GM19468 (cell line): ENCODE results near the gene KCTD16.

Experiments
- ATAC-seq: cut with Tn5 transposase; IDR thresholded peaks from one replicate; pipeline ENCODE4 v1.9.1; 2021; ENCODE audit warnings: mild to moderate bottlenecking, moderate library complexity, moderate number of reproducible peaks; ENCODE audit not compliant: unreplicated experiment; ENCODE audit errors: extremely low read depth

Gene KCTD16

DNA sequence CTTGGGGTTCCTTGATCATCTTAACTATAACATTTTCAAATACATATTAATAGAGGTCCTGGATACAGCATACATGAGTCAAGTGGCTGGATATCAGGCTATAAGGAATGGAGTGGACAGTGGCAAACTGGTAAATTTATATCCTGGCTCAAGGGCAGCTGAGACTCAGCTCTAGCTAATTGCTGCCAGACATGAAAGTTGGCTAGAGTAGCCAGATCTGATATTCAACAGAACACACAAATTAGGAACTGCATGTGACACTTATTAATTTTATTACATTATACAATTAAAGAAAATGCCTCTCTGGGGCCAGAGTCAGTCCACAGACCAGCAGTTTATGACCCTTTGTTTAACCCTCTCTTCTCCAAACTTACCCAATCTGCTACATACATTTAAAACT is 206.5 kb downstream of the KCTD16 start:
- ATAC-seq, result no peak

DNA sequence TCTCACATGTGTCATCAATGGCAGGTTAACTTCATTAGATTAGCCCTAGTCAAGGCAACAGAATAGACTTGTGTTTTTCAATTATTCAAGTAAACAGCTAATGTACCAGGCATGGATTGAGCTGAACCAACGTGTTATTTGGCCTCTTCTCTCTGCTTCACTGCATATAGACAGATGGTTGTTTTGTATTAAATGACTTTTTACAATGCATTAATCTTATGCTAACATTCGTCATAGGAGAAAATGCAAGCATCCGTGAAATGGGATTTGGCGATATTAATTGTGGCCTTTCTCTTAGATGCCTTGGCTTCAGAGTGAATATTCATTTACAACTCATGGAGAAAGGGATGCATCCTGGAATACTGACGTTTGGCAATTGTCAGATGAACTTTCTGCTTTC is 208.0 kb downstream of the KCTD16 start:
- ATAC-seq, result no peak

DNA sequence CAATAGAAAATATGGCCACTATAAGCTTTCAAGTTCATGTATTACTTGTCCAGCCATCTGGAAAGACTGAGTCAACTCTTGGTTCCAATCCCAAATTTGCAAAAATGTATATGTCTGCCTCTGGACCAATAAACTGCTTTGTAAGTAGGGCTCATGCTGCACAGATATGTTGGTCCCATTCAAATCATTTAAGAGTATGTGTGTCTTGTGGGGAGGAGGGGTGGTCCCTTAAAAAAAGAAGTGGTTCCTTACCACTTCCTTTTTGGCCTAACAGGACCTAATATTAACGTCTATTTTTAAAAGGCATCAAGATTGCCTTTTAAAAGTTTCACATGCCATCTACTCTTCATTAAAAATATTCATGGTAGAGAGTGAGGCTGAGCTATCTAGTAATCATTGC is 214.9 kb downstream of the KCTD16 start:
- no peak for ATAC-seq

DNA sequence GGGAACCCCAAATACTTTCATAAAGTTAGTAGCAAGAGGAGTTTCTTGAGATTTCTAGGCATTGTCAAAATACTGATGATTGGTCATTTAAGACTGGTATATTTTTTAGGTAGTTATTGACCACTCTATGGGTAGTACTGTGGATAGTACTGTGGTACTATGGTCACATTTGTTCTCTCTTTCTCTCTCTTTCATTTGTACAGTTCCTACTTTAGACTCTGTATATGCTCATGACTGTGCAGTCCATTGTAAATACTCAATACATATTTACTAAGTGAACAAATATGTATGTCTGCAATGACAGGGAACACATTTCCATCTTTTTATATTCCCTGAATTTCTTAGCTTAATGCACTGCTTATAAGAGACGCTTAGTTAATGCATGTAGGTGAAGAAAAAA is 215.6 kb downstream of the KCTD16 start:
- no peak for ATAC-seq

DNA sequence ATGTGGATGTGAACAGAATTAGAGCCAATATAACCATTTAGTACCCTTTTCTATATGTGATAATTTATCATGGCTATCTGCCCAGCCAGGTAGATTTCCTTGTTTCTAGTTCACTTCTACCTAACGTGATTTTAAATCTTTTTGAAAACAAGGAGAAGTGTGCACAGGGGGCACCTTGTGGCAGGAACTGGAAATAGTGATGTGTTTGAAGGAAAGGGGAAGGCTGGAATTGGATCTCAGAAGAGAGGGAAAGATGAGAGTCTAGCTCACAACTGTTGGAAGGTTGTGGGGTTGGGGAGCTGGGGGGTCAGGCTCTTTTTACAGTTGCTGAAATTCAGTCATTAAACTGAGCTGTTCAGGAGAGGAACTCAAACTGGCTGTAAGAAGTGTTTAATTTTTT is 219.5 kb downstream of the KCTD16 start:
- ATAC-seq, result no peak

DNA sequence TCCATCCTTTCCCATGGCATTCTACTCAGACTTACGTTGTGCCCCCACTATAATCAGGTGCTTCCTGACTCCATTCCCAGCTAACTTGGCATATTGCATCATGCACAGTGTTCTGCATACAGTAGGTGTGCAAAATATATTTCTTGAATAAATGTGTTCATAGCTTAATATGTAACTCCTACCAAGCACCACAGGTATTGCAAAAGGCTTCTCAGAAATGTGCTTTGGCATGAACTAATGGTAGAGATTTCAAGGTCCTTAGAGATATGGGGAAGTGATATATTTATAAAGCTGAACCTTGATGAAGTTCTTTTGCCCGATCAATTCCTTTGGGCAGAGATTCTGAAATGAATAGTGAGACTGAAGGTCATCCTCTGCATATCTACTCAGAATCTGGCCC is 220.4 kb downstream of the KCTD16 start:
- no peak for ATAC-seq

DNA sequence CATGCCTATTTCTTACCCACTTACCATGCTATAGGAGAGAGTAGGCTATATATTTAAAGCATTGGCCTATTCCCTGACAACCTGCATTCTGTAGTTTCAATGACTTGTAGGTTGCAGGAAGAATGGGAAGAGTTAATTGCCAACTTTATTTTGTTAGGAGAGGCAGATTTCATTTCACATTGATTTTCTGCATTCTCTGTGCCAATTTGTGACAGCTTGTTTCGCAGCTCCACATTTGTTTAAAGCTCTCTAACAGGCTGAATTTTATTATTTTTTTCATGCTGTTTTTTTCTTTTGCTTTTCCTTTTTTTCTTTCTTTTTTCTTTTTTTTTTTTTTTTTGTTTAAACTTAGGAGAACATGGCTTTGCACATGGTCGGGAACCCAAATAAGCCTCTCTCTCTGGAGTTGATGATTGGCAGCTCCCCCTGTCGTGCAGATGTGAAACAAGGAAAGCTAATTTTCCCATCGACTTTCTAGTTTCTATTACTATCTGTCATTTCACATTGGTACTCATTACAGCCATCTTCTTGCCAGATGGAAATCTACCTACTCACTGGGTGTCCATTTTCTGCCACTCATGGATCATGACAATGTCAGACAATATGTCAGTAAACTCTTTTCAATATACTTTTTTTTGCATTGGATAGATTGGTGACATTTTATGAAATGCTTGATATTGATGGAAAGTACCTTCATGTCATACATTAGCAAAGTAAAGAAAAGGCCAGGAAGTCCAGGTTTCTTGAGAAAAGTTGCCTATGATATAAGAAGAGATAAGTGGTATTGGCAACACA is 223.2 kb downstream of the KCTD16 start:
- ATAC-seq, result no peak

DNA sequence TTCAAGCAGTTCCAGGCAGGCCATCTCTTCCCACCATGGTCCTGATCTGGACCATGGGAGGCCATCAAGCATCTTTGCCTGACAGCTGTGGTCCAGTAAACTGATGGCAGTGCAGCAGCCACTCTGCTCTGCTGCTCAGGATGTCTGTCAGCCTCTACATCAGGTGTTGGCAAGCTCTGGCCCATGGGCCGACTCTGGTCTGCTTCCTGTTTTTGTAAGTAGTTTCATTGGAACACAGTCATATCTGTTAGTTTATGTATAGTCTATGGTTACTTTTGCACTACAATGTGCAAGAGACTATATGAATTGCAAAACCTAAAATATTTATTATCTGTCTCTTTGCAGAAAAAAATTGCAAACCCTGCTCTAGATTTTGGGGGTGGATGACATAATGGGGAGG is 225.0 kb downstream of the KCTD16 start:
- no peak for ATAC-seq

DNA sequence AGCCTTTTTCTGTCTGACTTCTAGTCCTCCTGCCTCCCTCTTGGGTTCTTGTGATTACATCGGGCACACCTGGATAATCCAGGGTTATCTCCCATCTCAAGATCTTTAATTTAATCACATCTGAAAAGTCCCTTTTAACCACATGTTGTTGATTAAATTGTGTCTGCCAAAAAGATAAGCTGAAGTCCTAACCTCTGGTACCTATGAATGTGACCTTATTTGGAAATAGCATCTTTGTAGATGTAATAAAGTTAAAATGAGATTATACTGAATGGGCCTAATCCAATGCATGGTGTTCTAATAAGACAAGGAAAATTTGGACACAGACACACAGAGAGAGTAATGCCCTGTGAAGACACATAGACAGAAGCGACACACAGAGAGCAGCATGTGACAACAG is 232.4 kb downstream of the KCTD16 start:
- no peak for ATAC-seq

DNA sequence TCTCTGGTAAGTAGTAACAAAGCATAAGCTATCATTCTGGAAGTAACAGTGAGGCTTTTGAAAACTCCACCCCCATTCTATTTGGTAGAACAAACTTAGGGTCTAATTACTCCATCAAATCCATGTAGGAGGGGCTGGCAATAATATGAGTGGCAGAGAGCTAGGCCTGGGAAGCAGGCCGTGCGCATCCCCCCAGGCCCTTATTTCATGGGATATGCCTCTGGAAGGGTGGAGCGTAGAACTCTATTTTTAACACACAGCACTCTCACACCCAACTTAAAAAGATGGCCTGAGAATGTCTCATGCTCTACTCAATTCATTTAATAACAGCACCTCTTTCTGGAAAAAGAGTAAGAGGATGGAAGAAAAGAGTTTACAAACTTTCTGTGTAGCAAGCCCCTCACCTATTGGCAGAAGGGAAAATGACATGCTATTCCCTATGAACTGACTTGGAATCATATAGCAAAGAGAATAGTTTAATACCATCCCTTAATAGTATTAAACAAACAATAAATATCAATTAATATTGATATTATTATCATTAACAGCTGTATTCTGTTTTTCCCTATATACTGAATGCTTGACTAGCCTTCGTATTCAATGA is 233.2 kb downstream of the KCTD16 start:
- ATAC-seq, result no peak

DNA sequence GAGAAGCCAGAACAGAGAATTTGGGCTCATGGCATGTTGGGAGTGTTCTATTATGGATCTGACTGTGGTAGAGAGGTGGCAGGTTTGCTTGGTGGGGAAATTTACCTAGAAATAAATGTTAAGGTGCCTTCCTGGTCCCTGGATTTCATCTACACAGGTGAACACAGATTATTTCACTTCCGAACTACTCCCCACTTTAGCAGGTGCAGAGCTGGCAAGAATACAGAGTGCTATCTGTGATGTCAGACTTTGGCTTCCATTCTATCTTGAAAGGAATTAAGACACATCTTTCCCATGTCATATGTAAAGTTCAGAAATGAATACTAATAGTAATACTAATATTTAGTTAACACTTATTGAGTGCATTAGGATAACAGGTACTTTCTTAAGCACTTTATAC is 234.0 kb downstream of the KCTD16 start:
- ATAC-seq, result no peak

DNA sequence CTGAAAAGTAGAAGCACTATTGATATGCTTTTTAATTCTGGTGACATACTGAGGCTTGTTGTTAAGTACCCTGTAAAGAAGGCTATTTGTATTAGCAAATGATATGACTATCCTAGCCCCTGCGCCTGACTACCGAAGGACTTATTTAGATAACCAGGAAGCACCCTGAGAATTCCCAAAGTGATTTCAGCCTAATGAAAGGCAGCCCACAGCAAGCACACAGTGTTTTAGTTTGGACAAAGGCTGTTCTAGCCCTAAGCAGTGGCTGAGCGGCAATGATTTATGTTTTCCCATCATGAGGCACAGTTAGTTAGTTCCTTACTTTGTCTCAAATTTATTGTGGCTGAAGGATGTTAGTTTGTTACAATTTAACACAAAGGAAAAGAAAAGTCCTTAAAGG is 235.3 kb downstream of the KCTD16 start:
- no peak for ATAC-seq

DNA sequence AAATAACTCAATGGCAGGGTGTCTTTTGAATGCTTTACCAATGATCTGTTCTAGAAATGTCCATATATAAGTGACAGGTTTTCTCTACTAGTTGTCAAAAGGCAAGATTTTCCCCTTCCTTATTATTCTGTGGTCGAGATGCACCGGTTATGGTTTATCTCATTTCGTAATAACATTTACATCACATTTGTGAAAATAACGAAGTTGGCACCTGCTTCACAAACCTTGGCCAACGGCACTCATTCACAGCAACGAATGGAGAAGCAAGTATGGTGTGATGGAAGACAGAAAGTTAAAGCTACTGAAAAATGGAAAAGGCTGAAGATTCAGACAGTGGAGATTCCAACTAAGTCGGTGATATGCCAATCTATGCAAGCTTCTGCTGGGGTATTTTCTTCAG is 235.8 kb downstream of the KCTD16 start:
- no peak for ATAC-seq

DNA sequence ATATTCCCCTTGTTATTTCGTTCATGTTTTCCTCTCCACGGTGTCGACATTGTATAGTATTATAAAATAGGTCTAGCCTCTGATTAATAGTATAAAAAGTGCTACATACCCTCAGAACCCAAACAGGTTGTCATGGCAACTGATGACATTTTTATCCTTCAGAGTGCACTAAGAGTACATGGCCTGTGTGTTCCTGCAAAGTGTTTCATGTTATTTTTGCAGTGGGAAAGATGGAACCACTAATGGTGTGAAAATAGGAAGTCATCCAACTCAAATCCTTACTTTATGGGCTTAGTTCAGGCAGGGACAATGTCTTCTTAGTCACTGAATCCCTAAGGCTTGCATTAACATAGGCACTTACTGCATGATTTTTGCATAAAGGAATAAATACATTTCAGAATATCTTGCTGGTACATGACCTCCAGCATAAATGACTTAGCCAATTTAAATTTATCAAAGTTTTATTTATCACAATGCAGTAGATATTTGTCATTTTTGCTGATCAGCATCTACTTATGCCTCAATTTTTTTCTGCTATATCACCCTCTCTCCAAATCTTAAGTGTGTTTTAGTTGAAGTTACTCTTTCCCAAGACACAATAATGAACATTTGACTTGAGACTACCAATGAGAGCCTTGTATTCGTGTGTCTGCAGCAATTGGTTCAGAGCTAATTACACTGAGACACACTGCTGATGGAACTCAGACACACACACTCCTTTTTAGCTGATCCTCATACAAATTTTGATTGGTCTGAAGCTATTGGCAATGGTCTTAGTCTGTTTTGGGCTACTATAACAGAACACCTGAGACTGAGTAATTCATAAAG is 243.7 kb downstream of the KCTD16 start:
- ATAC-seq, result no peak

DNA sequence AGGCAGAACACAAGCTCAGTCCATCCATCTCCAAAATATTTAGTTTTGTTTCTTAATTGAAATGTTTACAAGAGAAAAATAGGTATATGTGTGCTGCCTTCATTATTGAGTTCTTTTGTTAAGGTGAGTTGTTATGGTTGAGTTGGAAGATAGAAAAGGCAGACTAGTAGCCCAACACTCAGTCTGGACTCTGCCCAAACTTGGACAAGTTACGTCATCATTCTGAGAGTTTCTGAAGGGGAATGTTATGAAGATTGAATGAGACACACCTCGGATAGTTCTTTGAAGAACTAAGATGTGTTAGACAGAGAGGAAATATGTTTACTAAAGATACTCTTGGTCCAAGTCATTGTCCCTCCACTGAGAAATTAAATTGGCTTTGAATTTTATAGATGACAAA is 245.5 kb downstream of the KCTD16 start:
- no peak for ATAC-seq

DNA sequence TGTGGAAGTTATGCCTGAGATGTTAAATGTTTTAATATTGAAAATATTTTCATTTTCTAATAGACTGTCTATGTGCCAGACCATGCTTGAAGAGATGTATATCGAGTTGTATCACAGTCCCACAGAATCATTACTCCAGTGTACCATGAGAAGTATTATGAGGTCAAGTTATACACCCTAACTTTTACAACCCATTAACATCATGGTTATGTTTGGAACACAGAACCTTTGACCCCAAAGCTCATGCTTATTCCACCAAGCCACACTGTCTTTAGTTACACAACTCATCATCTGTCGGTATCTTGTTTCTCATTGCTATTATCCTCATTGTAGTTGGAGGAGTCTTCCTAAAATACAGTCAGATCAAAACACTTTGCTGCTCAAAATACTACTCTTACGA is 248.0 kb downstream of the KCTD16 start:
- ATAC-seq, result no peak

DNA sequence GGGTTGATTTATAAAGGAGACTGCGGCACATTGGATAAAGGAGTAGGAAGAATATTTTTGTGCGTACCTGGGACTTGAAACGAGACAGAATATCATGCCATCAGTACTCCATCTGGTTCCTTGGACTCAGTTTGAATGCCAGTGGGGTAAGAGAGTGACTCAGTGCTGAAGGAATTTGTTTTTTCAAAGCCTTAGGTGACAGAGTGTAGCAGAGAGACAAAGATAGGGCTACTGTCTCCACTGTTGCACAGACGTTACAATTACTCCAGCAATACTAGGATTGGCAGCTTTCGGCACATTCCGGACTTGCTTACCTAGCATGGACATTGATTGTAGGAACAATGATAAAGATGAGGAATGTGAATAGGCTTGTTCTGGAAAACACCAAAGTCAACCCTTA is 250.7 kb downstream of the KCTD16 start:
- no peak for ATAC-seq

DNA sequence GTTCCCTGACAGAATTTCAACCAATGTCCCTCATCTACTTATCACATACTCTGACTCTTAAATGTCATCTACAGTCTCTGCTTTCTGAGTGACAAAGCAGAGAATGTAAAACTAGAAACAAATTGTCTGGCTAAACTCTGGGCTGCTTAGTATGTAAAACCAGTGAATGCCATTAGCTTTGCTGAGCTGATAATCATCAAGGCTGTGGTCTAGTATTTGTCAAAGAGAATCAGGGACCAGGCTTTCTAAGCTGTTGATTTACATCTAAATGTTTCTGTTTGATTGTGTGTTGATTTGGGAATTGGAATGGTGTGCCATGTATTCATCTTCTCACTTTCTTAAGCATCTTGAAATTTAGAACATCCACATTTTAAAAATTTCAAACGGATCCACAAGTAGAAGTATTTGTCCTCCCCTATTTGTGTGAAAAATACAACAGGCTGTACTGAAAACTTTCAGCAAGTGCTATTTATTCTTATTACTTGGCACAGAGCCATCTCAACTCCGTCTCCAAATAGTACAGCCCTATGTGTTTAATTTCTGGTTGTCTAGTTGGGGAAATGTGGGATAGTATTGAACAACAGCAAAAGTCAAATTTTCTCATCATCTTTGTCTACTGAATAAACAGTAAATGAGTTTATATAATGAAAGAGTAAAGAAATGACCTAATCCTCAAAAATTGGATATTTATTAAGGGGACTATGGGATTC is 251.5 kb downstream of the KCTD16 start:
- no peak for ATAC-seq

DNA sequence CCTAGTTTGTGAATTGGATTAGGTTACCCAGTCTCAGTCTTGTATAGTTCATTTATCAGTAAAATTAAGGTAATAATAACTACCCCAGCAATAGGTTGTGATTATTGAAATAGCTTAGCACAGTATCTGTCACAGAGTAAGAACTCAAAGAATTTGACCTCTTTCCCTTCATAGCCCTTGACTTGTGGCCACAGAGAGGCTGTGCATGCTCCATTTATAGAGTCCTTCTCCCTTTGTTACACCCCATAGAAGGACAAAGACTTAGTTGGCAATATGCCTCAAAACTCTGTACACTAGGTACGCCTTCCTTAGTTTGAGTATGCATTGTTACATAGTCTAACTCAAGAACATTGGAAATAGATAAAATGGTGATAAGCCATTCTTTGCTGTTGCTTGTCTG is 257.2 kb downstream of the KCTD16 start:
- ATAC-seq, result no peak

DNA sequence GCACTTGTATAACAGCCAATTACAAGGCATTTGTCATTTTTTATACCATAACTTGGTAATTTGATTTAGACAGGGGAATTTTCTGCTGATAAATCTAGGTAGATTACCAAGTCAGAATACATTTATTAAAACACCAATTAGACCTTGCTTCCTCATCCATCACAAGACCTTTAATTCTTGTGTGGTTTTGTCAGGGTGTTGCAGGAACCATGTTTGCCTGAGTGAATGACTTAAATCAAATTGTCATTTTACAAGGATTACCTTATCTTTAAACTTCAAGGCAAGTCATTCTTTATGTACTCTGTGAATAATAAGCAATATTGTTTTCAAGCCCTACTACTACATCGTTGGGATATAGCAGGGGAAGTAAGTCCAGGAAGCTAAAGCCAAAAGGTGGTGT is 257.7 kb downstream of the KCTD16 start:
- ATAC-seq, result no peak

DNA sequence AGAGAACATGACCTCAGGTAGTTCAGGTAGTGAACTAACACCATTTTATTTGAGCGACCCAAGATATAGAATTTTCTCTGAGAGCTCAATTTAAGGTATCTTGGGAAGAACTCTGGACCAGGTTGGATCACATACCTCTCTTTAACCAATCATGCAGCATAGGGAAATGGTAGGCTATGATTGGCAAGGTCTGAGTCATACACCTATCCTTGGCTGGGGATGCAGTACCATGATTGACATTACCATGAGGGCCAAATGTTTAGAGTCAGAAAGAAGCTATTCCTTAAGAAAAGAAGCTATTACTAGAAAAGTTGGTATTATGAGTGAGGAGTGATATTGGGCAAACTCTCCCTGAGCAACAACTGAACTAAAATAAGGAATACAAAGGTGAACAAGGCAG is 258.7 kb downstream of the KCTD16 start:
- ATAC-seq, result no peak
